ENCODE measurements around the gene ZNF804B.

- TF ChIP-seq, protein P1, sequence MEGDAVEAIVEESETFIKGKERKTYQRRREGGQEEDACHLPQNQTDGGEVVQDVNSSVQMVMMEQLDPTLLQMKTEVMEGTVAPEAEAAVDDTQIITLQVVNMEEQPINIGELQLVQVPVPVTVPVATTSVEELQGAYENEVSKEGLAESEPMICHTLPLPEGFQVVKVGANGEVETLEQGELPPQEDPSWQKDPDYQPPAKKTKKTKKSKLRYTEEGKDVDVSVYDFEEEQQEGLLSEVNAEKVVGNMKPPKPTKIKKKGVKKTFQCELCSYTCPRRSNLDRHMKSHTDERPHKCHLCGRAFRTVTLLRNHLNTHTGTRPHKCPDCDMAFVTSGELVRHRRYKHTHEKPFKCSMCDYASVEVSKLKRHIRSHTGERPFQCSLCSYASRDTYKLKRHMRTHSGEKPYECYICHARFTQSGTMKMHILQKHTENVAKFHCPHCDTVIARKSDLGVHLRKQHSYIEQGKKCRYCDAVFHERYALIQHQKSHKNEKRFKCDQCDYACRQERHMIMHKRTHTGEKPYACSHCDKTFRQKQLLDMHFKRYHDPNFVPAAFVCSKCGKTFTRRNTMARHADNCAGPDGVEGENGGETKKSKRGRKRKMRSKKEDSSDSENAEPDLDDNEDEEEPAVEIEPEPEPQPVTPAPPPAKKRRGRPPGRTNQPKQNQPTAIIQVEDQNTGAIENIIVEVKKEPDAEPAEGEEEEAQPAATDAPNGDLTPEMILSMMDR (IDR thresholded peaks at IDR 0.05), result no peak
- no peak for TF ChIP-seq POLR2A (IDR thresholded peaks at IDR 0.05)
Measured at GRCh38 chr7:89001306-89001705, 241.8 kb downstream of the ZNF804B start.
